Panc1 (cell line): ENCODE data around the gene UAP1L1.

Experiments used
- POLR2AphosphoS5 ChIP-seq: IDR thresholded peaks from 2 replicates; pipeline ENCODE4 v1.6.1; 2012; ENCODE audit warnings: mild to moderate bottlenecking, low read depth, low read length, moderate library complexity
- SIN3A ChIP-seq: IDR thresholded peaks from 2 replicates; pipeline ENCODE4 v1.6.1; 2012; ENCODE audit warnings: low read depth, mild to moderate bottlenecking, low read length, moderate library complexity, borderline replicate concordance; ENCODE audit not compliant: insufficient read depth
- TF ChIP-seq, protein P1 (sequence below): fragments of 450-650 bp; IDR thresholded peaks from 2 replicates; pipeline ENCODE4 v1.5.1; 2017; ENCODE audit warnings: mild to moderate bottlenecking
- TF ChIP-seq, protein P2 (sequence below), 2 experiments: IDR thresholded peaks; 2 replicates each; pipeline ENCODE4 v1.6.1; 2011 to 2012; ENCODE audit warnings: low read depth in 2 of 2, control low read depth in 1 of 2, low read length in 1 of 2, mild to moderate bottlenecking in 1 of 2, moderate library complexity in 1 of 2; ENCODE audit not compliant: insufficient read depth in 1 of 2

DNA sequence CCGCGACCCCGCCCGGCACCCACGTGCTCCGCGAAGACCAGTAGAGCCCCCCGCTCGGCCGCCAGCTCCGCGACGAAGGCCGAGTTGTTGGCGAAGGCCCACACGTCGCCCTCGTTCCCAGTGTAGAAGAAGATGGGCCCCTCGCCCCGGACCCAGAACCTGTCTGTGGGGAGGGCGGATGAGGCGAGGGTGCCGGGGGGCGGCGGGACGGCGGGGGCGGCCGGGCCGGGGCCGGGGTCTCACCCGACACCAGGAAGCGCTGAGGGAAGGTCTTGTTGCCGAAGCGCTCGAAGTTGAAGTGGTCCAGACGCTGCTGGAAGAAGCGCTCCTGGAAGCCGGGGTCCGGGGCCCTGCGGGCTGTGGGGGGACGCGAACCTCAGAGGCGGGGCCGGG is 36.9 kb downstream of the UAP1L1 start:
- TF ChIP-seq, protein P1, sequence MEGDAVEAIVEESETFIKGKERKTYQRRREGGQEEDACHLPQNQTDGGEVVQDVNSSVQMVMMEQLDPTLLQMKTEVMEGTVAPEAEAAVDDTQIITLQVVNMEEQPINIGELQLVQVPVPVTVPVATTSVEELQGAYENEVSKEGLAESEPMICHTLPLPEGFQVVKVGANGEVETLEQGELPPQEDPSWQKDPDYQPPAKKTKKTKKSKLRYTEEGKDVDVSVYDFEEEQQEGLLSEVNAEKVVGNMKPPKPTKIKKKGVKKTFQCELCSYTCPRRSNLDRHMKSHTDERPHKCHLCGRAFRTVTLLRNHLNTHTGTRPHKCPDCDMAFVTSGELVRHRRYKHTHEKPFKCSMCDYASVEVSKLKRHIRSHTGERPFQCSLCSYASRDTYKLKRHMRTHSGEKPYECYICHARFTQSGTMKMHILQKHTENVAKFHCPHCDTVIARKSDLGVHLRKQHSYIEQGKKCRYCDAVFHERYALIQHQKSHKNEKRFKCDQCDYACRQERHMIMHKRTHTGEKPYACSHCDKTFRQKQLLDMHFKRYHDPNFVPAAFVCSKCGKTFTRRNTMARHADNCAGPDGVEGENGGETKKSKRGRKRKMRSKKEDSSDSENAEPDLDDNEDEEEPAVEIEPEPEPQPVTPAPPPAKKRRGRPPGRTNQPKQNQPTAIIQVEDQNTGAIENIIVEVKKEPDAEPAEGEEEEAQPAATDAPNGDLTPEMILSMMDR: no peak
- TF ChIP-seq POLR2AphosphoS5: no peak
- TF ChIP-seq SIN3A: no peak
- TF ChIP-seq, protein P2, sequence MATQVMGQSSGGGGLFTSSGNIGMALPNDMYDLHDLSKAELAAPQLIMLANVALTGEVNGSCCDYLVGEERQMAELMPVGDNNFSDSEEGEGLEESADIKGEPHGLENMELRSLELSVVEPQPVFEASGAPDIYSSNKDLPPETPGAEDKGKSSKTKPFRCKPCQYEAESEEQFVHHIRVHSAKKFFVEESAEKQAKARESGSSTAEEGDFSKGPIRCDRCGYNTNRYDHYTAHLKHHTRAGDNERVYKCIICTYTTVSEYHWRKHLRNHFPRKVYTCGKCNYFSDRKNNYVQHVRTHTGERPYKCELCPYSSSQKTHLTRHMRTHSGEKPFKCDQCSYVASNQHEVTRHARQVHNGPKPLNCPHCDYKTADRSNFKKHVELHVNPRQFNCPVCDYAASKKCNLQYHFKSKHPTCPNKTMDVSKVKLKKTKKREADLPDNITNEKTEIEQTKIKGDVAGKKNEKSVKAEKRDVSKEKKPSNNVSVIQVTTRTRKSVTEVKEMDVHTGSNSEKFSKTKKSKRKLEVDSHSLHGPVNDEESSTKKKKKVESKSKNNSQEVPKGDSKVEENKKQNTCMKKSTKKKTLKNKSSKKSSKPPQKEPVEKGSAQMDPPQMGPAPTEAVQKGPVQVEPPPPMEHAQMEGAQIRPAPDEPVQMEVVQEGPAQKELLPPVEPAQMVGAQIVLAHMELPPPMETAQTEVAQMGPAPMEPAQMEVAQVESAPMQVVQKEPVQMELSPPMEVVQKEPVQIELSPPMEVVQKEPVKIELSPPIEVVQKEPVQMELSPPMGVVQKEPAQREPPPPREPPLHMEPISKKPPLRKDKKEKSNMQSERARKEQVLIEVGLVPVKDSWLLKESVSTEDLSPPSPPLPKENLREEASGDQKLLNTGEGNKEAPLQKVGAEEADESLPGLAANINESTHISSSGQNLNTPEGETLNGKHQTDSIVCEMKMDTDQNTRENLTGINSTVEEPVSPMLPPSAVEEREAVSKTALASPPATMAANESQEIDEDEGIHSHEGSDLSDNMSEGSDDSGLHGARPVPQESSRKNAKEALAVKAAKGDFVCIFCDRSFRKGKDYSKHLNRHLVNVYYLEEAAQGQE (IDR thresholded peaks at IDR 0.05; ENCODE audit: insufficient read depth in 1 of 2, low read depth in 2 of 2, low read length in 1 of 2): no peak
